Fibroblast of pulmonary artery (primary cell): ENCODE results near the gene GALNT18.

Source experiments
- DNase-seq: peaks from one replicate; pipeline ENCODE4 v3.0.0-alpha.2; 2010; ENCODE audit warnings: low read depth
- H3K4me3 ChIP-seq: replicated peaks from 2 replicates; pipeline ENCODE4 v1.5.1; 2011; ENCODE audit warnings: low read depth, mild to moderate bottlenecking, control low read depth, low read length, moderate library complexity
- TF ChIP-seq, protein P1 (sequence below): IDR thresholded peaks from 2 replicates; pipeline ENCODE4 v1.5.1; 2011; ENCODE audit warnings: mild to moderate bottlenecking, control low read depth, low read length, inconsistent platforms; ENCODE audit errors: missing control alignments

Gene GALNT18

DNA sequence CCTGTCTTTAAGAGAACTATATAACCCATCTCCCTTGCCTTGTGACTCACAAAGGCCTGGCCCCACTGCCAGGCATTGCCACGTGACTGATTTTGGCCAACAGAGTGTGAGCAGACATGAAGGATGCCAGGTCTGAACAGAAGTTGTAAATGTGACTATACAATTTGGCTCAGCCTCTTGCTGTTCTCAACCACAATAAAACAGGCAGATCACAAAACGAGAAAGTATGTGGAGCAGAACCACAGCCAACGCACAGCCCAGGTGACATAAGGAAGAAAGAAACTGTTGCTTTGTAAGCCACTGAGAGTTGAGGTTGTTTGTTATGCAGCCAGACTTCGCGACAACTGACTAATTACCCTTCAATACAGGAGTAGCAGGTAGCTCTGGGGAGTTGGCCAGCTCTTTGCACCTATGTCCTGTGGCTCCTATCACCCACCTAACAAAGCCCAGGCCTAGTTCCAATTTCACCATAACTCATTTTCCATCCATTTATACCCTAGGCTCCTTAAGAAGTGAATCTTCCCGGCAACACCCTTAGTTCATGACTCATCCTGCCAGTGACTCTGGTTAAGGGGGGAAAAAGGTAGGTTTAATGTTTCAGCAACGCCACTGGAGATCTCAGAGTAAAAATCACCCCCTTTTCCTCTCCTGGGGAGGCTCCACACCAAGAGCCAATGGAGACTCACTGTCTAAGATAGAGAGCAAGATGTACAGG, 53.7 kb downstream of the GALNT18 start:
- TF ChIP-seq, protein P1, sequence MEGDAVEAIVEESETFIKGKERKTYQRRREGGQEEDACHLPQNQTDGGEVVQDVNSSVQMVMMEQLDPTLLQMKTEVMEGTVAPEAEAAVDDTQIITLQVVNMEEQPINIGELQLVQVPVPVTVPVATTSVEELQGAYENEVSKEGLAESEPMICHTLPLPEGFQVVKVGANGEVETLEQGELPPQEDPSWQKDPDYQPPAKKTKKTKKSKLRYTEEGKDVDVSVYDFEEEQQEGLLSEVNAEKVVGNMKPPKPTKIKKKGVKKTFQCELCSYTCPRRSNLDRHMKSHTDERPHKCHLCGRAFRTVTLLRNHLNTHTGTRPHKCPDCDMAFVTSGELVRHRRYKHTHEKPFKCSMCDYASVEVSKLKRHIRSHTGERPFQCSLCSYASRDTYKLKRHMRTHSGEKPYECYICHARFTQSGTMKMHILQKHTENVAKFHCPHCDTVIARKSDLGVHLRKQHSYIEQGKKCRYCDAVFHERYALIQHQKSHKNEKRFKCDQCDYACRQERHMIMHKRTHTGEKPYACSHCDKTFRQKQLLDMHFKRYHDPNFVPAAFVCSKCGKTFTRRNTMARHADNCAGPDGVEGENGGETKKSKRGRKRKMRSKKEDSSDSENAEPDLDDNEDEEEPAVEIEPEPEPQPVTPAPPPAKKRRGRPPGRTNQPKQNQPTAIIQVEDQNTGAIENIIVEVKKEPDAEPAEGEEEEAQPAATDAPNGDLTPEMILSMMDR = no peak
- no peak for DNase-seq
- no peak overlapping the region for H3K4me3 ChIP-seq

- DNase-seq = no peak
- TF ChIP-seq, protein P1 = no peak
- H3K4me3 ChIP-seq = no peak overlapping the region
Observed at GRCh38 chr11:11565636-11566035, 56.2 kb downstream of the GALNT18 start.

- DNase-seq = no peak
- H3K4me3 ChIP-seq = no peak overlapping the region
- TF ChIP-seq, protein P1 = no peak
Observed at GRCh38 chr11:11563200-11563975, 58.4 kb downstream of the GALNT18 start.

- TF ChIP-seq, protein P1 = no peak
- H3K4me3 ChIP-seq = no peak overlapping the region
- no peak for DNase-seq
Observed at GRCh38 chr11:11561991-11562390, 59.8 kb downstream of the GALNT18 start.

GRCh38 chr11:11558826-11559225, 63.0 kb downstream of the GALNT18 start:
- H3K4me3 ChIP-seq = no peak overlapping the region
- TF ChIP-seq, protein P1 = no peak
- no peak for DNase-seq

DNA sequence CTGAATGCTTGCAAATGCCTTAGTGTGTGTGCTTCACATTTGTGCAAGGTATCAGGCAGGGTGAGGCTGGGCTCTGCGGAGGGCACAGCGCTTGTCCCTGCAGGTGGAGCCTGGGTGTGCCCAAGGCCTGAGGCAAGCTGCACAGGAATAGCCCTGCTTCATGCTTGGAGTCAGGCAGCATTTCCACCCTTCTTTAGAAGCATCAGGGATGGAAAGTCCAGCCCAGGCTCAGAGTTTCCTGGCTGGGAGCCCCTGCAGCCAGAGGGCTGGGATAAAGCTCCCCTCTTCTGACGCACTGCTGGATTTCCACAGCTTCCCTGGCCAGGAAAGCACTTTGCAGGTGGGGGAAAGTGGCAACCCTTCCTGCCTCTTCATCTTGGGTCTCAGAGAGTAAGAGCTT, 63.4 kb downstream of the GALNT18 start:
- TF ChIP-seq, protein P1 = no peak
- no peak overlapping the region for H3K4me3 ChIP-seq
- no peak for DNase-seq
